Sigmoid colon (tissue), 4 donors: ENCODE data around the gene LAMA3.
"Not testable (repeated sequence)": the region's sequence is repeated elsewhere in the genome, so short reads cannot be mapped to it uniquely, and the experiment has no call there.

Experiments
- CTCF ChIP-seq, 4 experiments: fragments of 450-650 bp in 3 of 4; fragments of 200-600 bp in 1 of 4; IDR thresholded peaks; one replicate each; pipeline ENCODE4 v1.5.1; 2016 to 2019; ENCODE audit warnings: antibody characterized with exemption in 4 of 4, mild to moderate bottlenecking in 3 of 4, moderate library complexity in 2 of 4
- EP300 ChIP-seq, 4 donors: sonication (generic); formaldehyde crosslinking; IDR thresholded peaks; one replicate each; pipeline ENCODE4 v1.6.1; 2017; ENCODE audit warnings: antibody characterized with exemption in 4 of 4
- POLR2A ChIP-seq, 2 donors: fragments of 450-650 bp; IDR thresholded peaks; one replicate each; pipeline ENCODE4 v1.6.1; 2016; ENCODE audit warnings: antibody characterized with exemption in 2 of 2, mild to moderate bottlenecking in 2 of 2, moderate library complexity in 2 of 2

GRCh38 chr18:23741967-23742366, 52.7 kb downstream of the LAMA3 start:
- not testable (repeated sequence) for TF ChIP-seq EP300, POLR2A, CTCF (IDR thresholded peaks at IDR 0.05)
